Tibial artery (tissue), 4 donors: ENCODE data around the gene CALML4.

Experiments
- DNase-seq, 2 donors: peaks; one replicate each; pipeline ENCODE4 v3.0.0-alpha.2; 2019
- H3K27ac ChIP-seq, 2 donors: fragments of 200-600 bp; sonication (generic) in 1 of 2; 1 replicate in 1 of 2; 2 replicates in 1 of 2; pipeline ENCODE4 v1.5.1; 2018 to 2019; ENCODE audit warnings: mild to moderate bottlenecking in 1 of 2
- H3K27me3 ChIP-seq, 2 donors: fragments of 200-600 bp; sonication (generic) in 1 of 2; one replicate each; pipeline versions ENCODE4 v1.5.1 to v1.6.0; 2016 to 2019
- H3K36me3 ChIP-seq, 3 donors: fragments of 200-600 bp; sonication (generic) in 2 of 3; one replicate each; pipeline ENCODE4 v1.5.1; 2016 to 2019; ENCODE audit warnings: mild to moderate bottlenecking in 2 of 3
- H3K4me1 ChIP-seq, 4 donors: fragments of 200-600 bp; sonication (generic) in 2 of 4; 1 replicate in 3 of 4; 2 replicates in 1 of 4; pipeline ENCODE4 v1.5.1; 2016 to 2019
- H3K4me3 ChIP-seq, 2 donors: fragments of 200-600 bp; sonication (generic) in 1 of 2; 1 replicate in 1 of 2; 2 replicates in 1 of 2; pipeline ENCODE4 v1.5.1; 2018 to 2019; ENCODE audit warnings: mild to moderate bottlenecking in 2 of 2
- H3K9me3 ChIP-seq, 3 donors: fragments of 200-600 bp; sonication (generic) in 1 of 3; one replicate each; pipeline ENCODE4 v1.5.1; 2016 to 2019
- intact Hi-C: fragments of 100-400 bp; cut with DNase I; formaldehyde crosslinking; loops from one replicate; pipeline ENCODE4 v1.15.0; 2023; ENCODE audit warnings: low total_unique reads
- TF ChIP-seq, protein P1 (sequence below), 2 experiments: fragments of 200-600 bp in 1 of 2; fragments of 450-650 bp in 1 of 2; IDR thresholded peaks; one replicate each; pipeline ENCODE4 v1.5.1; 2017 to 2019; ENCODE audit warnings: antibody characterized with exemption in 2 of 2, mild to moderate bottlenecking in 1 of 2, moderate library complexity in 1 of 2

CALML4 gene

DNA sequence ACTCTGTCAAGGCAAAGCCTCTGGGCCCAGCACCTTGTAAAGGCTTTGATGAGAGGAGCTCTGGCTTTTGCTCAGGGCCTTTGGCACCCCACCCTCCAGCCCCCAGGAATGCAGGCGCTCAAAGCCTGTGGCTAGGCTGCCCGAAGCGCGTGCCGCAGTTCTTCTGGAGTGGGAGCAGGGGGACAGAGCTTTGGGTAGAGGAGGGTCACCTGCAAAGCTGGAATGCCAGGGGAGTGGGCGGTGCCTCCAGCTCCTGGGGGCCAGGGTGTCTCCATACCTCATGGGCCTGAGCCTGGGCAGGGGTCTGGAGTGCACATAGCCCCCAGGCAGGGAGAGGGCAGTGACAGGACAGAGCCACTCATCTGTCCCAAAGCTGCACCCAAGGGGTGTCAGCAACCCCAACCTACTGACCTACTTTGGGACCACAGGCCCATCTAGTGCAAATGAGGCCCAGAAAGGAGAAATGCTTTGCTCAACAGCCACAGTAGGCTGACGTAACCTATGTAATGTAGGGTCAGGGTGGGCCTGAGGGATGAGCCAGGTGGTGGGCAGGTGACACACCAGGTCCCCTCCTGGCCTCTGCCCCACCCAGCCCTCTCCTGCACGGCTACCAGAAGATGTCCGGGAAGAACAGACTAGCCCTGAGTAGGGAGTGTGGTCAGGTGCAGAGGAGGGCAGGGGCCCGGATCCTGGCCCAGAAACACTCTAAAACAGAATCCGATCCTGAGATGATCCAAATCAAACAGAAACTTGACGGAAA, 2.2 kb upstream of the CALML4 start:
- H3K36me3 ChIP-seq, result no peaks in the 10 kb centered on the region
- H3K27ac ChIP-seq, result no peak overlapping the region
- TF ChIP-seq, protein P1, sequence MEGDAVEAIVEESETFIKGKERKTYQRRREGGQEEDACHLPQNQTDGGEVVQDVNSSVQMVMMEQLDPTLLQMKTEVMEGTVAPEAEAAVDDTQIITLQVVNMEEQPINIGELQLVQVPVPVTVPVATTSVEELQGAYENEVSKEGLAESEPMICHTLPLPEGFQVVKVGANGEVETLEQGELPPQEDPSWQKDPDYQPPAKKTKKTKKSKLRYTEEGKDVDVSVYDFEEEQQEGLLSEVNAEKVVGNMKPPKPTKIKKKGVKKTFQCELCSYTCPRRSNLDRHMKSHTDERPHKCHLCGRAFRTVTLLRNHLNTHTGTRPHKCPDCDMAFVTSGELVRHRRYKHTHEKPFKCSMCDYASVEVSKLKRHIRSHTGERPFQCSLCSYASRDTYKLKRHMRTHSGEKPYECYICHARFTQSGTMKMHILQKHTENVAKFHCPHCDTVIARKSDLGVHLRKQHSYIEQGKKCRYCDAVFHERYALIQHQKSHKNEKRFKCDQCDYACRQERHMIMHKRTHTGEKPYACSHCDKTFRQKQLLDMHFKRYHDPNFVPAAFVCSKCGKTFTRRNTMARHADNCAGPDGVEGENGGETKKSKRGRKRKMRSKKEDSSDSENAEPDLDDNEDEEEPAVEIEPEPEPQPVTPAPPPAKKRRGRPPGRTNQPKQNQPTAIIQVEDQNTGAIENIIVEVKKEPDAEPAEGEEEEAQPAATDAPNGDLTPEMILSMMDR (IDR thresholded peaks at IDR 0.05), result no peak
- no peak overlapping the region for H3K4me3 ChIP-seq
- H3K4me1 ChIP-seq, result peaks cover 0 to 27% (median 10%) of the 10 kb centered on the region in 4 donors
- H3K27me3 ChIP-seq, result peaks cover 0 to 5% of the 10 kb centered on the region in 2 donors
- no peaks in the 10 kb centered on the region for H3K9me3 ChIP-seq
- DNase-seq, result peak in 1 of 2 donors; percentile 51
- intact Hi-C loops, result loop anchor here (5.0 kb wide), 1 partner anchor 345 kb away; no protein-coding TSS in a partner anchor

DNA sequence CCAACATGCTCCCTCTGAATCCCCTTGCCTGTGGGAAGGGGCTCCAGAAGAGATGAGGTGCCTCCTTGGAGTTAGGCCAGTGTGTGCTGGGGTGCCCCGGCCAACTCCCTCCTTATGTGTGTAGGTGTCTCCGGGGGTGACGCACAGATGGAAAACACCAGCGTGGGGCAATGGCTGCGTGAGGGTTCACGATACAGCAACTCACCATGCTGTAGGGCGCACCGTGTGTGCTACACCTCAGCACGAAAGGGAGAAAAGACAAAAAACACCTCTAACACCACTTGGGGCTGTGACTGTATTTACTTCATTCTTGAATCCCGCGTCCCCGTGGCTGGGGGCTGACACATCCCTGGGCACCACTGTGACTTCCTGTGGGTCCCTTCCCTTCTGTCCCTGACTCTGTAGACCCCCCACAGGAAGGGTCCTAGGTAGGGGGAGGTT, 1.6 kb upstream of the CALML4 start:
- peaks cover 0 to 27% (median 10%) of the 10 kb centered on the region in 4 donors for H3K4me1 ChIP-seq
- no peak overlapping the region for H3K27ac ChIP-seq
- TF ChIP-seq, protein P1 (IDR thresholded peaks at IDR 0.05), result no peak
- peaks cover 0 to 5% of the 10 kb centered on the region in 2 donors for H3K27me3 ChIP-seq
- intact Hi-C loops, result loop anchor here (5.0 kb wide), 1 partner anchor 344 kb away; no protein-coding TSS in a partner anchor
- H3K36me3 ChIP-seq, result no peaks in the 10 kb centered on the region
- H3K9me3 ChIP-seq, result no peaks in the 10 kb centered on the region
- no peak overlapping the region for H3K4me3 ChIP-seq
- no peak for DNase-seq

DNA sequence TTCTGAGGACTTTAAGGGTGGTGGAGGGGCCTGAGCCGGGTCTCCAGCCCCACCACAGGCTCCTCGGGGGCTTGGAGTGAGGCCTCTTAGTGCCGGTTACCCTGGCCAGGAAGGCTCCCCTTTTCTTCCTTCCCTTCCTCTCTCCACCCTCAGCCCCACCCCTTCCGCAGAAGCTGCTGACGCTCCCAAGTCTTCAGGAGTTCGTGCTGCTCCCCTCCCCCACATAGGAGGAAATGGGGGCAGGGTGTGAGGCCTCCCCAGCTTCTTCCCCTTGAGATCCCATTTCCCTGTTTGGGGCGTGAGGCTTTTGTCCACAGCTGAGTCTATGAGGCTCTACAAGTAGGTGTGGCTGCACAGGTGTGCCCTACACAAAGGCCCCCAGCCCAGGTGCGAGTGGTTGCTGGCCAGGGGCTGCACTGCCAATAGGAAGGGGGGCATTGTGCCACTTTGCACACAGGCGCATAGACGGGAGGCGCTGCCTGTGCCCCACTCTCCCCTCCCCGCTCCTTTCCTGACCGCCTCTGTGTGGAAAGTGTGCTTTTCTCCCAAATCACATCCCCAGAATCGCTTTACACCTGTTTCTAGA, 915 bp upstream of the CALML4 start:
- H3K36me3 ChIP-seq, result no peaks in the 10 kb centered on the region
- H3K9me3 ChIP-seq, result no peaks in the 10 kb centered on the region
- peak; percentile 72 to 79 for DNase-seq
- peaks cover 0 to 27% (median 10%) of the 10 kb centered on the region in 4 donors for H3K4me1 ChIP-seq
- intact Hi-C loops, result loop anchor here (5.0 kb wide), 1 partner anchor 344 kb away; no protein-coding TSS in a partner anchor
- TF ChIP-seq, protein P1 (IDR thresholded peaks at IDR 0.05), result no peak
- H3K27me3 ChIP-seq, result peaks cover 0 to 5% of the 10 kb centered on the region in 2 donors
- H3K4me3 ChIP-seq, result peak overlapping the region in 1 of 2 donors; percentile 1
- H3K27ac ChIP-seq, result no peak overlapping the region

DNA sequence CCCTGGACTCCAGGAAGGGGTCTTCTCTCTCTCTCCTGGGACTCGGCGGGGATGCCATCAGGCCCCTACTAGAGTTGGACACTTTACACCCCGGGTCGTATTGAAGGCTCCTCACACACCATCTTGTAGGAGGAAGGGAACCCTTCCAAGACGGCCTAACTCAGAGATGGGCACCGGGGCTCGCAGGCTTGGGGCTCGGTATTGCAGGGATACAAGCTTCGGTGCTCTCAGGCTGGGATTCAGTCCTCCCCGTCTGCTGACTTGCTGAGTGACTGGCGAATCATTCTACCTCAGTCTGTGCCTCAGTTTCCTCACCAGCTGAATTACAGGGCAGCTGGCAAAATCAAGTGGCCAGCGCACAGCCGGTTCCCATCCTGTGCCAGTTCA, 419 bp upstream of the CALML4 start:
- Histone ChIP-seq H3K27ac (no peak overlapping the region), H3K4me3 (peak overlapping the region; percentile 1 to 3), H3K27me3 (peaks cover 0 to 5% of the 10 kb centered on the region in 2 donors)

DNA sequence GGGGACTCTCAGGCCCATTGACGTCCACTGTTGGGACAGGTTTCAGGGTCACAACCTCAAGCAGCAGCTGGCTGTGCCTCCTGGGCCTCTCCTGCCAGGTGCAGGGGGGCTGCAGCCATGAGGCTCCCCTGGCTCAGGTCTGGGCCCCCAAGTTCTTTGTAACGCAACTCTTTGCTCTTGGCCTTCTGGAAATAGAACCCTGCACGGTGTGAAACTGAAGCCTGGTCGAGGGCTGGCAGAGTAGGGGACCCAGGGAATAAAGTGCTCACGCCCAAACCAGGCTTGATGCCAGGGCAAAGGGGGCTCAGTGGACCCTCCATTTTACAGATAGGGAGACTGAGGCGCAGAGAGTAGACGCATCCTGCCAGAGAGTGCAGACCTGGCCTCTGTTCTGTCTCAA, 771 bp downstream of the CALML4 start:
- DNase-seq, result no peak
- TF ChIP-seq, protein P1 (IDR thresholded peaks at IDR 0.05), result no peak
- H3K4me1 ChIP-seq, result peaks cover 0 to 33% (median 14%) of the 10 kb centered on the region in 4 donors
- H3K9me3 ChIP-seq, result no peaks in the 10 kb centered on the region
- no peak overlapping the region for H3K27ac ChIP-seq
- peaks cover 0 to 5% of the 10 kb centered on the region in 2 donors for H3K27me3 ChIP-seq
- no peaks in the 10 kb centered on the region for H3K36me3 ChIP-seq
- no peak overlapping the region for H3K4me3 ChIP-seq
- intact Hi-C loops, result no loop called here

More for the DNA sequence above, 419 bp upstream of the CALML4 start:
- no peak for DNase-seq
- TF ChIP-seq, protein P1 (IDR thresholded peaks at IDR 0.05), result no peak
- Histone ChIP-seq H3K9me3 (no peaks in the 10 kb centered on the region), H3K36me3 (no peaks in the 10 kb centered on the region), H3K4me1 (peaks cover 0 to 27% (median 9%) of the 10 kb centered on the region in 4 donors)
- intact Hi-C loops, result loop anchor here (5.0 kb wide), 1 partner anchor 343 kb away; no protein-coding TSS in a partner anchor
